ENCODE results near the gene DGKZ.

The DGKZ gene

DNA sequence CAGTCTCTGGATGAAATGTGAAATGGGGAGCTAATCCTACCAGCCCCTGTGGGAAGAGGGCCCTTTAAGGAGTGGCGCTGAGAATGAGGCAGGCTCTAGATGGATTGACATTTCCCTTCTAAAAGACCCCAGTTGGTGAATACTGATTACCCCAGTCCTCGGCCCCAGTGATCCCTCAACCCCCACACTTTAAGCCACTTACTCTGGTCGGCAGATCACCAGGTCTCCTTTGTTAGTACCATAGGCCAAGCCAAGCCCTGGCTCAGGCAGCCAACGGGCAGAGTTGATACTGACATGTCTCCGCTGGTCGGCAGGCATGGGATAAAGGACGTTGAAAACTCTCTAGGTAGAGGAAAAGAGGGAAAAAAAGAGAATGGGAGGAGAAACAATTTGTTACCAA is 70.4 kb downstream of the DGKZ start:
- TF ChIP-seq CTCF (IDR thresholded peaks at IDR 0.05; ENCODE audit: low read depth, low read length), result no peak
- no peak overlapping the region for H3K4me3 ChIP-seq (ENCODE audit: low read depth, low read length)
- in situ Hi-C loops (cut with HindIII; ENCODE audit: low sequenced_read_pairs), result no loop called here
- no peak for DNase-seq (ENCODE audit: low read depth, low spot score)

DNA sequence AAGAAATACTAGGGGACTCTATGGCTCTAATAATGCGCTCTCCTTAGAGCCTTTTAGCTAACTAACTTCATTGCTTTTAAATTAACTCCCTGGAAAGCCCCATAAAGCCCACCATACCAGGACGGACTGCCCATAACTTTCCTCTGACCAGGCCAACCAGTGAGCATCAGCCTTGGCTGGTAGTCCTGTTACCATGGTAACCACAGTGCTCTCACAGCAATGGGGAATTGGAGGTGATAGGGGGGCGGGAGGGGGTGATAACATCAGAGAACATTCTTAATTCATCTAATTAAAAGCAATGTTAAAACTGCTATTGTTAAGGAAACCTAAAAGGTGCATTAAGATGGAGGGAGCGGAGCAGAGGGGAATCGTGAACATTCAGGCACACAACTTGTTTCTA is 71.5 kb downstream of the DGKZ start:
- no peak for DNase-seq (ENCODE audit: low read depth, low spot score)
- in situ Hi-C loops (cut with HindIII; ENCODE audit: low sequenced_read_pairs), result no loop called here
- H3K4me3 ChIP-seq (ENCODE audit: low read depth, low read length), result no peak overlapping the region
- TF ChIP-seq CTCF (IDR thresholded peaks at IDR 0.05; ENCODE audit: low read depth, low read length), result no peak

GRCh38 chr11:46420513-46420912 is 73.2 kb downstream of the DGKZ start:
- DNase-seq (ENCODE audit: low read depth, low spot score), result no peak
- H3K4me3 ChIP-seq (ENCODE audit: low read depth, low read length), result no peak overlapping the region
- TF ChIP-seq CTCF (IDR thresholded peaks at IDR 0.05; ENCODE audit: low read depth, low read length), result no peak
- in situ Hi-C loops (cut with HindIII; ENCODE audit: low sequenced_read_pairs), result no loop called here

- no peak for DNase-seq (ENCODE audit: low read depth, low spot score)
- in situ Hi-C loops (cut with HindIII; ENCODE audit: low sequenced_read_pairs), result no loop called here
- TF ChIP-seq CTCF (IDR thresholded peaks at IDR 0.05; ENCODE audit: low read depth, low read length), result no peak
- H3K4me3 ChIP-seq (ENCODE audit: low read depth, low read length), result no peak overlapping the region
These were observed 74.1 kb downstream of the DGKZ start for GRCh38 chr11:46421257-46421880.

DNA sequence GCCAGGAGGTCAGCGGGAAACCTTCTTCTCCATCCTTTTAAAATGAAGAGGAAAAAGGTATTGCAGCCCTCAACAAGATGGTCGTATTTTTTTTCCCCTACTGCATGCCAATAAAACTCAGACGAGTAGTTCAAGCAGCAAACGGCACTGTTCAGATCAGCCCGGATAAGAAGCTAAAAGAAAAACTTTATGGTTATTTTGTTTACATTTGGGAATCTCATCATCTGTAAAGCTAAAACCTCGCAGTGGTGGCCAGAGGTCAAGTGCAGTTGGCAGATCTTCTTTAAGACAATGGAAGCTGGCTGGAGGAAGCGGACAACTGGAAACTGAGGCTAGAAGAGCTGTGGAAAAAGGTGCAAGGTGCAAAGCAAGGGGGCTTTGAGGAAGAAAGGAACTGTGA is 75.3 kb downstream of the DGKZ start:
- TF ChIP-seq CTCF (IDR thresholded peaks at IDR 0.05; ENCODE audit: low read depth, low read length), result no peak
- no peak for DNase-seq (ENCODE audit: low read depth, low spot score)
- no peak overlapping the region for H3K4me3 ChIP-seq (ENCODE audit: low read depth, low read length)
- in situ Hi-C loops (cut with HindIII; ENCODE audit: low sequenced_read_pairs), result no loop called here

- in situ Hi-C loops (cut with HindIII; ENCODE audit: low sequenced_read_pairs), result no loop called here
- no peak for TF ChIP-seq CTCF (IDR thresholded peaks at IDR 0.05; ENCODE audit: low read depth, low read length)
- no peak overlapping the region for H3K4me3 ChIP-seq (ENCODE audit: low read depth, low read length)
- no peak for DNase-seq (ENCODE audit: low read depth, low spot score)
These were observed 79.1 kb downstream of the DGKZ start for GRCh38 chr11:46426233-46426991.

Data from astrocyte of the spinal cord (primary cell).